HG02885 (cell line): ENCODE results near the gene UBE2L6.

ENCODE experiments used
- ATAC-seq: cut with Tn5 transposase; IDR thresholded peaks from one replicate; pipeline ENCODE4 v1.9.1; 2021; ENCODE audit warnings: mild to moderate bottlenecking; ENCODE audit not compliant: unreplicated experiment, poor library complexity

Gene UBE2L6

GRCh38 chr11:57568330-57568766 is 876 bp upstream of the UBE2L6 start:
- peak; percentile 14 for ATAC-seq

- ATAC-seq = peak; percentile 6
These were observed 462 bp downstream of the UBE2L6 start for GRCh38 chr11:57566905-57567514.

GRCh38 chr11:57566005-57566904 is 1.2 kb downstream of the UBE2L6 start:
- peak; percentile 62 for ATAC-seq

- no peak for ATAC-seq
These were observed 4.9 kb downstream of the UBE2L6 start for GRCh38 chr11:57562596-57562995.

- ATAC-seq = no peak
These were observed 7.3 kb downstream of the UBE2L6 start for GRCh38 chr11:57560146-57560545.

GRCh38 chr11:57556041-57556440 is 11.4 kb downstream of the UBE2L6 start:
- no peak for ATAC-seq

- ATAC-seq = no peak
These were observed 12.1 kb downstream of the UBE2L6 start for GRCh38 chr11:57555393-57555792.

- no peak for ATAC-seq
These were observed 15.0 kb downstream of the UBE2L6 start for GRCh38 chr11:57552479-57552878.

GRCh38 chr11:57551941-57552340 is 15.5 kb downstream of the UBE2L6 start:
- no peak for ATAC-seq

- no peak for ATAC-seq
These were observed 17.5 kb downstream of the UBE2L6 start for GRCh38 chr11:57549983-57550382.

- peak; percentile 85 for ATAC-seq
These were observed 19.6 kb downstream of the UBE2L6 start for GRCh38 chr11:57547854-57548377.

GRCh38 chr11:57546869-57547475 is 20.5 kb downstream of the UBE2L6 start:
- peak; percentile 84 for ATAC-seq

GRCh38 chr11:57546451-57546850 is 21.0 kb downstream of the UBE2L6 start:
- no peak for ATAC-seq

- no peak for ATAC-seq
These were observed 21.6 kb downstream of the UBE2L6 start for GRCh38 chr11:57545883-57546282.

GRCh38 chr11:57544566-57544965 is 22.9 kb downstream of the UBE2L6 start:
- no peak for ATAC-seq

- no peak for ATAC-seq
These were observed 23.9 kb downstream of the UBE2L6 start for GRCh38 chr11:57543593-57543992.

GRCh38 chr11:57542582-57542981 is 24.9 kb downstream of the UBE2L6 start:
- ATAC-seq = no peak

GRCh38 chr11:57541169-57541568 is 26.3 kb downstream of the UBE2L6 start:
- ATAC-seq = no peak

- ATAC-seq = no peak
These were observed 28.1 kb downstream of the UBE2L6 start for GRCh38 chr11:57539342-57539741.

- no peak for ATAC-seq
These were observed 30.4 kb downstream of the UBE2L6 start, which contains the start of gene SMTNL1 for GRCh38 chr11:57536947-57537619. TSS of gene SMTNL1 (plus strand) at chr11:57537595. CDS start at chr11:57542643, 5,048 bp downstream.
